IMR-90 (cell line): Measurements from ENCODE around the gene MB21D2. TPM values are rescaled to one million over a fixed set of nuclear protein-coding genes. Genes with fewer than 3 reads are reported as not detected.

ENCODE experiments used
- ATAC-seq: fragments of 200-7000 bp; cut with Tn5 transposase; 2 replicates; pipeline ENCODE4 v1.9.1; 2020; ENCODE audit warnings: low read depth, mild to moderate bottlenecking, moderate library complexity
- BruUV-seq: library from RNA; stranded (reverse); fragments of 400-500 nt; replicated peaks from 2 replicates; lab custom pipeline; 2021; lab: Mats Ljungman, UMichigan
- CTCF ChIA-PET: fragments of 300-600 bp; formaldehyde crosslinking; extraction: SDS; loops from one replicate; lab custom pipeline; 2021; ENCODE audit warnings: antibody characterized with exemption; lab: Yijun Ruan, JAX
- POLR2A ChIA-PET: fragments of 300-600 bp; sonication (Branson Sonifier 250); formaldehyde crosslinking; loops from one replicate; lab custom pipeline; 2022; ENCODE audit warnings: antibody characterized with exemption; ENCODE audit not compliant: unreplicated experiment; lab: Charles Lee
- DNase-seq: peaks from one replicate; pipeline ENCODE4 v3.0.0; 2013
- H2AFZ ChIP-seq: replicated peaks from 2 replicates; pipeline ENCODE3; 2013; ENCODE audit warnings: low read length, mild to moderate bottlenecking; ENCODE audit not compliant: poor library complexity
- H2AK5ac ChIP-seq: 2 replicates; pipeline ENCODE4 v1.6.1; 2013; ENCODE audit warnings: low read depth, low read length, inconsistent platforms
- H2AK9ac ChIP-seq: replicated peaks from 2 replicates; pipeline ENCODE3; 2013; ENCODE audit warnings: mild to moderate bottlenecking, low read depth, low read length, moderate library complexity; ENCODE audit not compliant: poor library complexity
- H2BK120ac ChIP-seq: 2 replicates; pipeline ENCODE4 v1.6.1; 2013; ENCODE audit warnings: low read depth, low read length, inconsistent platforms
- H2BK15ac ChIP-seq: 3 replicates; pipeline ENCODE4 v1.6.1; 2013; ENCODE audit warnings: low read depth, low read length, inconsistent platforms
- H2BK20ac ChIP-seq: 2 replicates; pipeline ENCODE4 v1.6.1; 2013; ENCODE audit warnings: low read depth, mild to moderate bottlenecking, inconsistent platforms, low read length, moderate library complexity
- H2BK5ac ChIP-seq: 2 replicates; pipeline ENCODE4 v1.6.1; 2013; ENCODE audit warnings: mild to moderate bottlenecking, low read depth, low read length, inconsistent platforms; ENCODE audit not compliant: poor library complexity, severe bottlenecking
- H3K14ac ChIP-seq: replicated peaks from 2 replicates; pipeline ENCODE4 v1.6.1; 2013; ENCODE audit warnings: low read depth, low read length, inconsistent platforms
- H3K18ac ChIP-seq: 2 replicates; pipeline ENCODE4 v1.6.1; 2013; ENCODE audit warnings: low read depth, low read length, control low read depth
- H3K23ac ChIP-seq: 2 replicates; pipeline ENCODE4 v1.6.1; 2013; ENCODE audit warnings: low read depth, low read length, inconsistent platforms
- H3K27ac ChIP-seq: 2 replicates; pipeline ENCODE4 v1.5.1; 2013; ENCODE audit warnings: mild to moderate bottlenecking, control low read depth, low read length; ENCODE audit not compliant: insufficient read depth
- H3K27me3 ChIP-seq: 2 replicates; pipeline ENCODE4 v1.6.1; 2013; ENCODE audit warnings: low read length; ENCODE audit not compliant: control insufficient read depth, insufficient read depth
- H3K36me3 ChIP-seq: 2 replicates; pipeline ENCODE4 v1.6.1; 2013; ENCODE audit warnings: low read length, mixed read lengths; ENCODE audit not compliant: control insufficient read depth, insufficient read depth
- H3K4ac ChIP-seq: 2 replicates; pipeline ENCODE4 v1.6.1; 2013; ENCODE audit warnings: low read depth, low read length, inconsistent platforms
- H3K4me1 ChIP-seq: 2 replicates; pipeline ENCODE4 v1.6.1; 2013; ENCODE audit warnings: low read length, mixed read lengths; ENCODE audit not compliant: control insufficient read depth, insufficient read depth
- H3K4me2 ChIP-seq: 2 replicates; pipeline ENCODE4 v1.6.1; 2013; ENCODE audit warnings: low read depth, mild to moderate bottlenecking, control low read depth, low read length, moderate library complexity
- H3K4me3 ChIP-seq: 2 replicates; pipeline ENCODE4 v1.5.1; 2013; ENCODE audit warnings: low read depth, mild to moderate bottlenecking, control low read depth, low read length, moderate library complexity; ENCODE audit not compliant: insufficient read depth
- H3K56ac ChIP-seq: 2 replicates; pipeline ENCODE4 v1.6.1; 2013; ENCODE audit warnings: low read length, inconsistent platforms; ENCODE audit not compliant: insufficient read depth; ENCODE audit errors: extremely low read depth
- H3K79me1 ChIP-seq, 2 experiments: 2 replicates each; pipeline ENCODE4 v1.6.1; 2013; ENCODE audit warnings: low read length in 2 of 2, inconsistent platforms in 1 of 2, low read depth in 1 of 2
- H3K9ac ChIP-seq: 2 replicates; pipeline ENCODE4 v1.6.1; 2013; ENCODE audit warnings: low read depth, low read length, control low read depth
- H3K9me1 ChIP-seq: 2 replicates; pipeline ENCODE4 v1.6.1; 2013; ENCODE audit warnings: low read length, inconsistent platforms; ENCODE audit not compliant: insufficient read depth
- H3K9me3 ChIP-seq: 2 replicates; pipeline ENCODE4 v1.6.1; 2013; ENCODE audit warnings: low read length; ENCODE audit not compliant: control insufficient read depth, insufficient read depth
- H4K20me1 ChIP-seq: 2 replicates; pipeline ENCODE4 v1.6.1; 2013; ENCODE audit warnings: low read length, inconsistent platforms; ENCODE audit not compliant: insufficient read depth
- H4K5ac ChIP-seq: 2 replicates; pipeline ENCODE4 v1.6.1; 2013; ENCODE audit warnings: mild to moderate bottlenecking, low read depth, low read length, control low read depth
- H4K8ac ChIP-seq, 2 experiments: 2 replicates each; pipeline ENCODE4 v1.6.1; 2013; ENCODE audit warnings: low read depth in 2 of 2, low read length in 2 of 2, control low read depth in 1 of 2, inconsistent platforms in 1 of 2
- H4K91ac ChIP-seq: 2 replicates; pipeline ENCODE4 v1.6.1; 2013; ENCODE audit warnings: low read depth, low read length, inconsistent platforms; ENCODE audit not compliant: insufficient read depth
- BHLHE40 ChIP-seq: fragments of 150-350 bp; IDR thresholded peaks from 2 replicates; pipeline ENCODE4 v1.6.1; 2016; ENCODE audit warnings: mild to moderate bottlenecking, low read depth, low read length
- FOS ChIP-seq: fragments of 150-350 bp; IDR thresholded peaks from 2 replicates; pipeline ENCODE4 v1.6.1; 2016; ENCODE audit warnings: low read depth, low read length
- MAFK ChIP-seq: IDR thresholded peaks from 2 replicates; pipeline ENCODE4 v1.6.1; 2012; ENCODE audit warnings: low read depth, low read length, improper control_type of control experiment
- MXI1 ChIP-seq: IDR thresholded peaks from 2 replicates; pipeline ENCODE4 v1.6.1; 2012; ENCODE audit warnings: low read depth, mild to moderate bottlenecking, low read length, moderate library complexity, borderline replicate concordance
- SMC3 ChIP-seq: fragments of 150-350 bp; IDR thresholded peaks from 2 replicates; pipeline ENCODE4 v1.6.1; 2016; ENCODE audit warnings: low read depth, mild to moderate bottlenecking, antibody characterized with exemption, low read length, moderate library complexity
- WGBS, 2 experiments: methylation state at CpG; one replicate each; pipeline versions ENCODE4 v1.1.5 to v1.1.7; 2013; ENCODE audit warnings: missing lambda C conversion rate in 2 of 2; ENCODE audit not compliant: insufficient read length in 1 of 2; ENCODE audit errors: extremely low coverage in 2 of 2; 5-methylcytosine and 5-hydroxymethylcytosine counted together
- dilution Hi-C: fragments of 300-500 bp; cut with HindIII; formaldehyde crosslinking; loops from one replicate; pipeline ENCODE4 v1.14.3; 2018; ENCODE audit warnings: low sequenced_read_pairs; ENCODE audit not compliant: unreplicated experiment
- in situ Hi-C: fragments of 300-500 bp; cut with MboI; formaldehyde crosslinking; loops from 3 replicates; pipeline ENCODE4 v1.14.3; 2019; ENCODE audit warnings: low sequenced_read_pairs, inconsistent platforms, mixed read lengths
- intact Hi-C: fragments of 100-400 bp; cut with micrococcal nuclease; formaldehyde crosslinking; loops from 2 replicates; pipeline ENCODE4 v1.10.0; 2022
- polyA plus RNA-seq, 3 experiments: library from polyadenylated mRNA; depleted of rRNA; stranded (reverse); fragments of >200 nt; gene quantifications; 2 replicates each; pipeline ENCODE4 v1.2.3, GENCODE V29; 2012; ENCODE audit warnings: low replicate concordance in 1 of 3
- total RNA-seq: library from RNA; depleted of rRNA; stranded (reverse); fragments of >200 nt; gene quantifications from 2 replicates; pipeline ENCODE4 v1.2.3, GENCODE V29; 2012
- TF ChIP-seq, protein P1 (sequence below): conservative IDR thresholded peaks from 2 replicates; pipeline ENCODE4 v1.5.1; 2012; ENCODE audit warnings: mild to moderate bottlenecking, low read depth, low read length, improper control_type of control experiment

The MB21D2 gene
- total and polyA plus RNA-seq, 2 of the 4 experiments (the other 2 are of a cell fraction) = 13.6 to 44.8 TPM

DNA sequence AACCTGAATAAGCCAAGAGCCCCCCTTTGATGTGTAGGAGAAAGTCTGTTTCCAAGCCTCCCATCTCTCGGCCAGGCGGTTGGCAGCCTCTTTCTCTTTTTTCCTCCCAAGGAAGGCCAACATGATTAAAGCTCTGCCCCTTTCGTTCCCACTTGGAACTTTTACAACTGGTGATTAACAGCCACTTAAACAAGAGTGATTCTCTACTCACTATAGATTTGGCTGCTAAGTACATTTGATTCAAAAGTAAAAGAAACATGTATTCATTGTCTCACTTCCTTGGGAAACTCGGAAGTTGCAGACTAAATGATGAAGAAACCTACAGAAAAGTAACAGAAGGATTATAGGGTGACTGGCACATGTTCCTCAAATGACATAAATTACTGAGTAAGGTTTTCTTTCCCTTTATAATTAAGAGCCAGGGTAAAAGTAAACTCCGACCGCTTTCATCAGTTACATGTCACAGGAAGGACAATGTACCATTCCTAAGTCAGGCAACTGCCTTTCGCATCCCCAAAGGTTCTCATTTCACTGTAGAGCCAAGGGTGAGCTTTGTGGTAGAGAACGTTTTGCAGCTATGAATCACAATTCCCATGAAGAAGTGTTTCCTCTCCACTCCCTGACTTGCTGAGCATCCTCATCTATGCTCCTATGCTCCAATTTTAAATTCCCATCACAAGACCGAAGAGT, 72.7 kb downstream of the MB21D2 start:
- intact Hi-C loops = no loop called here
- Histone ChIP-seq H3K4me2 (no peak overlapping the region), H4K91ac (peak overlapping the region; percentile 50), H3K18ac (peak overlapping the region; percentile 37; the same call in 1 of the 2 replicates), H2BK20ac (no peak overlapping the region), H3K4ac (peak overlapping the region; percentile 55), H3K4me1 (peaks cover 25% of the 10 kb centered on the region), H3K23ac (peak overlapping the region; percentile 8), H3K27ac (no peak overlapping the region), H3K27me3 (no peaks in the 10 kb centered on the region), H3K79me1 (peaks cover 51 to 77% of the 10 kb centered on the region in 2 experiments), H2AFZ (no peak overlapping the region), H3K36me3 (no peaks in the 10 kb centered on the region), H3K9ac (no peak overlapping the region), H2BK5ac (peak overlapping the region; percentile 28), H2AK9ac (no peak overlapping the region), H3K9me1 (peaks cover 23% of the 10 kb centered on the region), H4K20me1 (peaks cover 20% of the 10 kb centered on the region; the same call in 1 of the 2 replicates), H3K9me3 (no peaks in the 10 kb centered on the region), H2AK5ac (peak overlapping the region; percentile 74; the same call in 1 of the 2 replicates), H4K5ac (no peak overlapping the region), H3K4me3 (no peak overlapping the region), H2BK15ac (no peak overlapping the region), H2BK120ac (peak overlapping the region; percentile 36), H3K56ac (no peak overlapping the region), H3K14ac (no peak overlapping the region; the same call in 1 of the 2 replicates), H4K8ac (no peak overlapping the region)
- TF ChIP-seq SMC3 (no peak), BHLHE40 (no peak), MAFK (no peak), MXI1 (no peak), FOS (0 out of 2 replicates have a peak, but pooled peaks have one; percentile 18)
- TF ChIP-seq, protein P1, sequence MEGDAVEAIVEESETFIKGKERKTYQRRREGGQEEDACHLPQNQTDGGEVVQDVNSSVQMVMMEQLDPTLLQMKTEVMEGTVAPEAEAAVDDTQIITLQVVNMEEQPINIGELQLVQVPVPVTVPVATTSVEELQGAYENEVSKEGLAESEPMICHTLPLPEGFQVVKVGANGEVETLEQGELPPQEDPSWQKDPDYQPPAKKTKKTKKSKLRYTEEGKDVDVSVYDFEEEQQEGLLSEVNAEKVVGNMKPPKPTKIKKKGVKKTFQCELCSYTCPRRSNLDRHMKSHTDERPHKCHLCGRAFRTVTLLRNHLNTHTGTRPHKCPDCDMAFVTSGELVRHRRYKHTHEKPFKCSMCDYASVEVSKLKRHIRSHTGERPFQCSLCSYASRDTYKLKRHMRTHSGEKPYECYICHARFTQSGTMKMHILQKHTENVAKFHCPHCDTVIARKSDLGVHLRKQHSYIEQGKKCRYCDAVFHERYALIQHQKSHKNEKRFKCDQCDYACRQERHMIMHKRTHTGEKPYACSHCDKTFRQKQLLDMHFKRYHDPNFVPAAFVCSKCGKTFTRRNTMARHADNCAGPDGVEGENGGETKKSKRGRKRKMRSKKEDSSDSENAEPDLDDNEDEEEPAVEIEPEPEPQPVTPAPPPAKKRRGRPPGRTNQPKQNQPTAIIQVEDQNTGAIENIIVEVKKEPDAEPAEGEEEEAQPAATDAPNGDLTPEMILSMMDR = no peak
- ChIA-PET POLR2A (no interaction called here), CTCF (no interaction called here)
- BruUV-seq = no TSS peak
- WGBS, 2 experiments = 100% methylated on average over 1 of the region's 9 CpGs; no CpG with 5 or more reads in 1 of the 2 experiments
- ATAC-seq = peak; percentile 62
- dilution Hi-C loops = no loop called here
- peak; percentile 87 for DNase-seq
- in situ Hi-C loops = no loop called here
